Stimulated activated CD4-positive, alpha-beta T cell treated with anti-CD3 and anti-CD28 coated beads, Interleukin-12 subunit alpha, Interleukin-12 subunit beta, amount 100 ng/mL, for 24 hours (primary cell): ENCODE results near the gene C7orf57.
"Not testable (repeated sequence)": the region's sequence is repeated elsewhere in the genome, so short reads cannot be mapped to it uniquely, and the experiment has no call there.

Source experiments
- DNase-seq, 2 experiments: peaks; one replicate each; pipeline ENCODE4 v3.0.0-alpha.2; 2020; ENCODE audit warnings: low read depth in 2 of 2

Gene C7orf57

DNA sequence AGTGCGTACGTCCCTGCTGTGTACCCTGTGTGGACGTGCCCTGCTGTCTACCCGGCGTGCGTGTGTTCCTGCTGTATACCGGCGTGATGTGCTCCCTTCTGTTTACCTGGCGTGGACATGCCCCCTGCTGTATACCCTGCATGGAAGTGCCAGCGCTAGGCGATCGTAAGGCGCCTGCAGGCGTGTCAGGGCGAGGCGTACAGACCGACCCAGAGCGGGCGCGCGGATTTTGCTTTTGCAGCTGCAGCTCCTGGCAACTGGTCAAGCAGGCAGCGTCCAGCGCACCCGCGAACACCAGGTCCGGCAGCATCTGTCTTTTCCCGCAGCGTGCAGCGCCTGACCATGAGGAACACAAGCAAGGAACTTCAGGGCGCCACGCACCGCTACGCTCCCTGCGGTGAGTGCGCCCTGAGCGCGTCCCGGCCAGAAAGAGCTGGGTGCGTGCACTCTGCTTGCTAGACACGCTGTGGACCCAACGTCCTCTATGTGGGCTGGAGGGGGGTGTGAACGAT is 680 bp downstream of the C7orf57 start:
- no peak for DNase-seq

DNA sequence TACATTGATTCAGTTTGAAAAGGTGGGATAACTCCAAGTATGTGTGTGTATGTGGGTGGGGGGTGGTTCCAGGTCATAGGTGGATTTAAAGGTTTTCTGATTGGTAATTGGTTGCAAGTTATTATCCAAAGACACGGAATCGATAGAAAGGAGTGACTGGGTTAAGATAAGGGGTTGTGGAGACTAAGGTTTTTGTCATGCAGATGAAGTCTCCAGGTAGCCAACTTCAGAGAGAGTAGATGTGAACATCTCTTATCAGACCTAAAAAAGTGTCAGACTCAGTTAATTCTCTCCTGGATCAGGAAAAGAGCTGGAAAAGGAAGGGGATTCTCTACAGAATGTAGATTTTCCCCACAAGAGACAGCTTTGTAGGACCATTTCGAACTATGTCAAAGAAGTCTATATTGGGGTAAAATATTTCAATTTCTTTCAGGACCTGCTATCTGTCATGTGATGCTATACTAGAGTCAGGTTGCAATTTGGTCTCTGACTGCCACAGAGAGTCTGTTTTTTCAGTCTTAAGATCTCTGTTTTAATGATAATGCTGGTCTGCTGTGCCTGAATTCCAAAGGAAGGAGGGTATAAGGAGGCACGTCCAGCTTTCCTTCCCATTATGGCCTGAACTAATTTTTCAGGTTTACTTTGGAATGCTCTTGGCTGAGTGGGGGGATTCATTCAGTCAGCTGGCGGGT is 3.6 kb downstream of the C7orf57 start:
- no peak for DNase-seq

GRCh38 chr7:48040944-48041652 is 5.8 kb downstream of the C7orf57 start:
- DNase-seq, result no peak

GRCh38 chr7:48041653-48041970 is 6.3 kb downstream of the C7orf57 start:
- DNase-seq, result no peak

DNA sequence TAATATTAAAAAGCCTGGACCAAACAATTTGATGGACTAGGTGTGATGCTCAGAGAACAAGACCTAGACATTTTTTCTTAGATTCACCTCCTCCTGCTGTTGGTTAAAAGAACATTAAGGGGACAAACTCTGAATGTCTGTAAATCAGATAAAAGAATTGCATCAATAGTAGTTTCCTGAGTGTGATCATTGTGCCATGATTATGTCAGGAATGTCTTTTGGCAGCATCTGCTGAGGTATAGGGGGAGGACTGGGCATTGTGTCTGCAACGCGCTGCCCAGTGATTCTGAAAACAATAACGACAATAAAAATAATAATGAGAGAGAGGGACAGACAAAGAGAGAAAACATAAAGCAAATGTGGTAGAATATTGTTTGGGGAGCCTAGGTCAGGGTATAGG is 6.9 kb downstream of the C7orf57 start:
- no peak for DNase-seq

DNA sequence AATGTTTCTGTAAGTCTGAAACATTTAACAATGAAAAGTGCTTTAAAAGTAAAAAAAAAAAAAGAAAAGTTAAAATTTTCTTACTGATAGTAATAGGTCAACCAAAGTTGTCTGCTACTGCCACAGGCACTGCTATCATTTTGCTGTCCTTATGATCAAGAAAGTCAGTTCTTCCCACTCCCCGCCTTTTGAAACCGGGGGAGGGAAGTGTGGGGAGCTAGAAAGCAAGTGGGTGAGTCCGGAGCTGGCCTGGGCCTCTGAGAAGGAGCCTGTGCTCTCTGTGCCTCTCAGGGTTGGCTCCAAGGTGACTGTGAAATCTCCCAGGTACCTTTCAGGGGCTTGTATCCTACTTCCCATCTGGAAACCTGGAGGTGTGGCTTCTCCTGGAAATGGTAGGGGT is 7.3 kb downstream of the C7orf57 start:
- no peak for DNase-seq

DNA sequence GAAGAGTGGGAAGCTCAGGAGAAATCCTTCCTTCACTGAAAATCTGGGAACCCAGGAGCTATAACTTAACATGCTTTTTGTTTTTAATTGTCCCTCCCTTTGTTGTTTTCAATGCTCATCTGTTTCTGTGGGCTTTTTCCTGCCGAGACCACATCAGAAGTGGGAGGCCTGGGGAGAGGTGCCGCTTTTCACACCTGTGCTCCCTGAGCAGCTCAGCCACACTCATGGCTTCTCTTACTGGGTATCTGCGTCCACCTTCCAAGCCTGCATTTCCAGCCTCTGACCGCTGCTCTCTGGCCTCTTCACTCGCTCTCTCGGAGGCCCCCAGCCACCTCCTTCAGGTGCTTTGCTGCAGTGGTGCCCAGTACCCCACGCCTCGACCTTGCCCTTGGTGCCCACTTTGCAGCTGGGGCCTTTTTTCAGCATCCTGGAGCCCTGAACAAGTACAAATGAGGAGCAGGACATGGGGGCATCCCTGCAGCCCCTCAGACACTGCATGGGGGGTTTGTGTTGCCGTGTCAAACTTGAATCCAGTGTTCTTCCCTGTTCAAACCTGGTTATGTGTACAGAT is 9.9 kb downstream of the C7orf57 start:
- no peak for DNase-seq

DNA sequence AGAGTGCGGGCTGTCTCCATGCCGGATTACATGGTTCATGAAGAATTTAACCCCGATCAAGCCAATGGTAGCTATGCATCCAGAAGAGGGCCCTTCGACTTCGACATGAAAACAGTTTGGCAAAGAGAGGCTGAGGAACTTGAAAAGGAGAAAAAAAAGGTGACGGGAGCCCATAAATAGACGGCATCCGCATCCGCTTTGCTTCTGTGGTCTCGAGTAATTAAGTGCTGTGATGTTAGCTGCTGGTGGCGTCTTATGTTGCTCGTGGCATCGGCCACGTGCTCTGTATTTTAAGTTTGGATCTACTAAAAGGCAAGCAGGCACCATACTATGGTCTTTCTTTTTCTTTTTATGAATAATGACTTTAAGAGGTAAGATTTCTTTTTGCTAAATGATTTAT is 11.1 kb downstream of the C7orf57 start:
- DNase-seq, result no peak

DNA sequence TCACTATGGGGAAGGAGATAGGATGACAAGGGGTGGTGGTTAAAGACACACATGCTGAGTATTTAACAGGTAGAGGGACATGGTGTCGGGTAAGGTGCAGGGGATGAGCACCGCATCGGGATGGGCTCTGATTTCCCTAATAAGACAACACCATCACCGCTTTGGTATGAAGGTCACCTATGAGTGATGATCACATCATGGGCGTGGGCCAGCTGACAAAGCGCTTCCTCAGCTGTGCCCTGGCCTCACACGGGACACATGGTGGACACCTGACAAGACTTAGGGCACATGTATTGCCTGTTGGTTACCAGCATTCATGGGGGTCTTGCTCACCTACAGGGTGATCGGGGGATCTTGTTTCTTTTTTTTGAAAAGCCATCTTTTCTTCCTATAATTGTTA is 12.8 kb downstream of the C7orf57 start:
- no peak for DNase-seq

GRCh38 chr7:48049850-48050249 is 14.5 kb downstream of the C7orf57 start:
- DNase-seq, result no peak

DNA sequence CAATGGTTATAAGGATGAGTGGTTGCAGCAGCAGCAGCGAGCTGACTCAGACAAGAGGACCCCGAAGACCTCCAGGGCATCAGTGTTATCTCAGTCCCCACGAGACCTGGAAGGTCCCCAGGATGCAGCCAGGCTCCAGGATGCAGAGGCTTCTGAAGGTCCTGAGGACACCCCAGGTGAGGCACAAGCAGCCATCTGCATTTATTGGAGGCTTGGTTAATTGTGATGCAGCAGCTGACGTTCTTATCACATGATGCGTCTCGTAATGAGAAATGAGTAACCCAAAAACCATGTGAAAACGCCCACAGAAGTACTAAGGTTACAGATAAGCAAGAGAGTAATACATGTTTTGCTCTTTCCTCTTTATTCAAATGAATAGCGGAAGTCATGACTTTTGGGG is 17.4 kb downstream of the C7orf57 start:
- no peak for DNase-seq

DNA sequence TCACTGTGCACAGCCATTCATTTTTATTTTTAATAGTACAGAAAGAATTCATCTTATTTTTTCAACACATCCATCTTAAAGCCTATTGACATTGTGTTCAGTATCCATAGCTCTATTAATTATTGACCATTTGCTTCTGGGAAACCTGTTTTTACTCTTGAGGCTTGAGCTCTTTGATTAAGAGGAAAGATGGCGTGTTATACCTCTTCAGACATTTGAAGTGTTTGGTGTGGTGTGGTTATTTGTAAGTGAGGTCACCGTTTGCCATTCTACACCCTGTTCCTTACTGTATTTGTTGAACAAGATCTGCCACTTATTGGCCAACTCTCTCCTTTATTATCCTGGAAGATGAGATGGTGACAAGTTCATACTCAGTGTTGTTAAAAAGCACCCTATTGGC is 18.4 kb downstream of the C7orf57 start:
- no peak for DNase-seq

DNA sequence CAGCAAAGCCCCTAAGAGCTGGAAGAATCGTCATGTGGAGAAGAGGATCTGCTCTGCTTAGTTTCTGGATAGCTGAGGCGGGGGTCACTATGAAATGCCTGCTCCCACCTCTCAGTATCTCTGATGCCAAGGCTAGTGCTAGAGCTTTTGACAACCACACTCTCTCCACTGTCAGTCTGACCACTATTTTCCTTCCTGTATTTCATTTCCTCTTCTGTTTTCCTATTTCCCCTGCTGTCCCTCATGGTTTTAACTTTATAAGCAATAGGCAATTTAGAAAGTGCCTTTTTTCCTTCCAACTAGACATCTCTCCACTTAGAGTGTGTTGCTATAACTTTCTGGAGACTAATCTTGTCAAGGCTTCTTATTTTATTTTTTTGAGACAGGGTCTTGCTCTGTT is 23.6 kb downstream of the C7orf57 start:
- DNase-seq, result no peak

DNA sequence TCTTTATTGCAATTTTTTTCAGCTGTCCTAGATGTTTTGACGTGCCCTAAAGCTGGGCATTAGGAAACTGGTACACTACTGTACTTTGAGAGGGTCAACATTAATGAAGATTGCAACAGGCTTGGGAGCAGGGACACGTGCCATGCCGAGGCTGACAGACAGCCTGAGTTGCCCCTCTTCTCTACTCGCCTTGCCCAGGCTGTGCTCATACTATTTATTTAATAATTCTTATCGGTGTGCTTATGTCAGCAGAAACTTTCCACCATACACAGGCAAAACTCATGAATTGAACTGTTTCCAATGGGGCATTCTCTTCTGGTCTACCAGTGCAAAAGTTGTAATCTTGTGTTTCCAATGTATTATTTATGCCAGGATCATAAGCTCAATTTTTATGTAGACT is 24.4 kb downstream of the C7orf57 start:
- DNase-seq, result no peak

- no peak for DNase-seq
These were observed 28.6 kb downstream of the C7orf57 start for GRCh38 chr7:48063985-48064384.

DNA sequence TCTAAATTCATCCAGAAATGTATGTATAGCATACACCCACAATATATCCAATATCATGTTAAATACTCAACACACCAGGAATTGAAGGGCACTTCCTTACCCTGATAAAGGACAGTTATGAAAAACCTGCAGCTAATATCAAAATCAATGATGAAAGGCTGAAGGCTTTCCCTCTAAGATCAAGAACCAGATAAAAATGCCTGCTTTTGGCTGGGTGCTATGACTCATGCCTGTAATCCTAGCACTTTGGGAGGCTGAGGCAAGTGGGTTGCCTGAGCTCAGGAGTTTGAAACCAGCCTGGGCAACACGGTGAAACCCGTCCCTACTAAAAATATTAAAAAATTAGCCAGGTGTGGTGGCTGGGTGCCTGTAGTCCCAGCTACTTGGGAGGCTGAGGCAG is 32.1 kb downstream of the C7orf57 start:
- DNase-seq, result no peak

GRCh38 chr7:48074204-48074654 is 38.9 kb downstream of the C7orf57 start:
- no peak for DNase-seq

GRCh38 chr7:48077423-48077822 is 42.1 kb downstream of the C7orf57 start:
- DNase-seq, result no peak

DNA sequence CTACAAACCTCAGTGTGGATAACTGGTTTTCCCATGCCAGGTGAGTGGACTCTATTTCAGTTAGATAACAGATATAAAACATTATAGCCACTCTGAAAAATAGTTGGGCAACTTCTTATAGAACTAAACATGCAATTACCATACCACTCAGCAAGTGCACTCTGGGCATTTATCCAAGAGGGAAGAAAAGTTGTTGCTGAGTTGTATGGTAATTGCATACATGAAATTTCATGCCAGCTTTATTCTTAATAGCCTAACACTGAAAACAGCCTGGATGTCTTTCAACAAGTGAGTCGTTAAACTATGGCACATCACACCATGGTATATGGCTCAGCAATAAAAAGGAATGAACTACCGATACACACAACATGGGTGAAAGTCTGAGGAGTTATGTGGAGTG is 43.1 kb downstream of the C7orf57 start:
- no peak for DNase-seq

DNA sequence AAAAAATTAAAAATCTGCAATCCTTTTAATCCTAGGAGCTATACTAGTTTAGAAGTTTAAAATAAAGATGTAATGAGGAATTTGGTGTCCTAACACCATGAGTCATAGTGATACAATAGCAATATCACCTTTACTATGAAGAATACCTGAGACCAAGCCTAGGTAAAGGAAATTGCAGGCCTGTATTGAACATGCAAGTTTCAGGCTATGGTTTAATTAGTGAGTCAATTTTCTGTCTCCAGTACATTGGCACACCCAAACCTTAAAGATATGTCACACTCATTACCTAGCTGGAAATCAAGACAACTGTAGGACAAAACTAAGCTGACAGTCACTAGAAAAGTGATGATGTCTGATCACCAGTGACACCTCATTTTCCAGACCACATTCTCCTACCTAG is 47.0 kb downstream of the C7orf57 start:
- not testable (repeated sequence) for DNase-seq

DNA sequence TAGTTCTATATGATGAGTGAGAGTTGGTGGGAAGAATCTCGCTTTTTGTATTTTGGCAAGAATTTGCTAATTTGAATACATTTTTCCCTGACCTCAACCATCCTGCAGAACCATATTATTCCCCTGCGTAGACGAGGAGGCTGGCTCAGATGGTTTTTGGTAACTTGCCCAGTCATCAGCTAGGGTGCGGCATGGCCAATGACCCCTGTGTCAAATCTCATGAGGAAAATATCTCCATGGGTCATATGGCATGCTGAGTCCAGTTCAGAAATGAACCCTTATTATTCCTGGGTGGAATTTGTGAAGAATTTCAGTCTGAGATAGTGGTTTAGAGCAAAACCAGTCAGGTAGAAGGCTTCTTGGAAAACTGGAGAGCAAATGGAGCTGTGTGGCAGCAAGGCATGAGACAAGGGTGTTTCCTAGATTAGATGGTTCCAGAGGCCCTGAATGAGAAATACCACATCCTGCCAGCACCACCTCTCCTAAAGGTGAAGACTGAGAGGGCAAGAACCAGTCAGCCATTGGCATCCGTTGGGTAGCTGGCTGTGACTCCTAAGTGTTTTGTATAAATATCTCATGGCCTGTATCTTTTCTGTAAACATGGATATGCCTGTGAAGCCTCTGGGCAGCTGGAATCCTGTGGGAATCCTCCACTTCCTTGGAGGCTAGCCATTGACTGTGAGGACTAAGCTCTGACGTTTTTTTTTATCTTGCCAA is 47.9 kb downstream of the C7orf57 start:
- no peak for DNase-seq

GRCh38 chr7:48084727-48085432 is 49.5 kb downstream of the C7orf57 start:
- peak; percentile 55 to 64 for DNase-seq
